Sigmoid colon (tissue), 7 donors: ENCODE results near the gene EHMT1. TPM values are rescaled to one million over a fixed set of nuclear protein-coding genes. Genes with fewer than 3 reads are reported as not detected.
A peak's percentile ranks its signal among the peaks of the same experiment; 100 is the strongest.
"Not testable (repeated sequence)": the region's sequence is repeated elsewhere in the genome, so short reads cannot be mapped to it uniquely, and the experiment has no call there.

Experiments used
- DNase-seq: peaks from one replicate; pipeline ENCODE4 v3.0.0-alpha.2; 2019
- H3K27ac ChIP-seq, 4 donors: fragments of 200-600 bp; sonication (generic); one replicate each; pipeline ENCODE4 v1.5.1; 2016 to 2019; ENCODE audit warnings: mild to moderate bottlenecking in 1 of 4
- H3K27me3 ChIP-seq, 3 donors: fragments of 200-600 bp; sonication (generic); one replicate each; pipeline ENCODE4 v1.5.1; 2019; ENCODE audit warnings: mild to moderate bottlenecking in 1 of 3
- H3K36me3 ChIP-seq, 4 donors: fragments of 200-600 bp; sonication (generic); one replicate each; pipeline ENCODE4 v1.5.1; 2016 to 2019
- H3K4me1 ChIP-seq, 4 donors: fragments of 200-600 bp; sonication (generic); one replicate each; pipeline ENCODE4 v1.5.1; 2017 to 2019
- H3K4me3 ChIP-seq, 4 donors: fragments of 200-600 bp; sonication (generic); one replicate each; pipeline ENCODE4 v1.5.1; 2017 to 2019; ENCODE audit warnings: mild to moderate bottlenecking in 2 of 4, moderate library complexity in 1 of 4
- H3K9me3 ChIP-seq, 4 donors: fragments of 200-600 bp in 3 of 4; sonication (generic) in 3 of 4; one replicate each; pipeline versions ENCODE4 v1.5.1 to v1.6.1; 2013 to 2019
- CTCF ChIP-seq, 4 experiments: fragments of 450-650 bp in 3 of 4; fragments of 200-600 bp in 1 of 4; IDR thresholded peaks; one replicate each; pipeline ENCODE4 v1.5.1; 2016 to 2019; ENCODE audit warnings: antibody characterized with exemption in 4 of 4, mild to moderate bottlenecking in 3 of 4, moderate library complexity in 2 of 4
- EP300 ChIP-seq, 4 donors: sonication (generic); formaldehyde crosslinking; IDR thresholded peaks; one replicate each; pipeline ENCODE4 v1.6.1; 2017; ENCODE audit warnings: antibody characterized with exemption in 4 of 4
- POLR2A ChIP-seq, 2 donors: fragments of 450-650 bp; IDR thresholded peaks; one replicate each; pipeline ENCODE4 v1.6.1; 2016; ENCODE audit warnings: antibody characterized with exemption in 2 of 2, mild to moderate bottlenecking in 2 of 2, moderate library complexity in 2 of 2
- POLR2AphosphoS5 ChIP-seq, 4 donors: sonication (generic); formaldehyde crosslinking; IDR thresholded peaks; one replicate each; pipeline ENCODE4 v1.6.1; 2017; ENCODE audit warnings: antibody characterized with exemption in 4 of 4
- WGBS, 2 donors: extraction: QIAGEN DNeasy Blood & Tissue Kit; methylation state at CpG; one replicate each; pipeline ENCODE4 v1.1.7; 2013; 5-methylcytosine and 5-hydroxymethylcytosine counted together
- intact Hi-C: fragments of 100-400 bp; cut with DNase I; formaldehyde crosslinking; loops from one replicate; pipeline ENCODE4 v1.15.1; 2023
- polyA plus RNA-seq, 3 donors: library from polyadenylated mRNA; stranded (reverse); fragments of 200-250 nt; gene quantifications; one replicate each; pipeline ENCODE4 v1.2.3, GENCODE V29; 2013
- total RNA-seq, 4 donors: library from RNA; depleted of rRNA; stranded (reverse); fragments of >200 nt; gene quantifications; one replicate each; pipeline ENCODE4 v1.1.0, GENCODE V29; 2016
- donor health status: healthy with polysubstance abuse.
- donor health status: Bipolar disorder and iron deficiency.
- donor health status: healthy.

The EHMT1 gene
- total and polyA plus RNA-seq, 7 donors: 19.2 to 91.4 (median 60.4) TPM

DNA sequence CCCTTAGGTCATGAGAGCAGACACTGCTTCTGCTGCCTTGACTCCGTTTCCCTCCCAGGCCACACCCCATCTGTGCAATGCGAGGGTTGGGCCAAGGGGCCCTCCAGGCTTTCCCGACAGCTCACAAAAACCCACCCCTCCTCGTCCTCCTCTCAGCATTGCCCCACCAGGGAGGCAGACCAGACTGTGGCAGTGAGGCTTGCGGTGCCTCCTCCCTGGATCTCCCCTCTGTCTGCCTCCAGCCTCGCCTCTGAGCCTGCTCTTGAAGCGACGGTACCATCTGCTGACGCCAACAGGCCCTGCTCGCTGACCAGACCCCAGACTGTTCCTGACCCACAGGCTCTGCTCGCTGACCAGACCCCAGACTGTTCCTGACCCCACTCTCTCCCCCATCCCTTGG is 159.5 kb downstream of the EHMT1 start:
- no peaks in the 10 kb centered on the region for H3K4me1 ChIP-seq
- intact Hi-C loops: no loop called here
- no peak overlapping the region for H3K4me3 ChIP-seq
- H3K27me3 ChIP-seq: no peaks in the 10 kb centered on the region
- H3K9me3 ChIP-seq: no peaks in the 10 kb centered on the region
- TF ChIP-seq POLR2A (IDR thresholded peaks at IDR 0.05) (no peak), CTCF (IDR thresholded peaks at IDR 0.05) (no peak), POLR2AphosphoS5 (IDR thresholded peaks at IDR 0.05) (no peak), EP300 (IDR thresholded peaks at IDR 0.05) (no peak)
- H3K36me3 ChIP-seq: peaks cover 32 to 84% (median 57%) of the 10 kb centered on the region in 4 donors
- DNase-seq: peak; percentile 51
- no peak overlapping the region for H3K27ac ChIP-seq
- 94 to 95% methylated on average over 11 of the region's 11 CpGs for WGBS, 2 donors

DNA sequence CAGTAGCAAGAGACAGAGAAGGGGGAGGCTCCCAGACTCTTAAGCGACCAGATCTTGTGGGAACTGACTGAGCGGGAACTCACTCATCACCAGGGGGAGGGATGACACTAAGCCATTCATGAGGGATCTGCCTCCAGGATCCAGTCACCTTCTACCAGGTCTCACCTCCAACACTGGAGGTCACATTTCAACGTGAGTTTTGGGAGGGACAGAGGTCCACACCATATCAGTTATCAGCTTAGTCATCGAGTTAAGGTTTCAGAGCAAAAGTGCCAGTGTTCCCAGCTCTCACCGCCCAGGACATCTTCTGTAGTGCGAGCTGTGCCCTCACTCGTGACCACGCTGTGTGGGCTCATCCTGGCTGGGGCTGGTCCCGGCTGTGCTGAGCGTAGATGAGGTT is 160.1 kb downstream of the EHMT1 start:
- Histone ChIP-seq H3K36me3 (peaks cover 32 to 84% (median 56%) of the 10 kb centered on the region in 4 donors), H3K9me3 (no peaks in the 10 kb centered on the region), H3K4me1 (no peaks in the 10 kb centered on the region), H3K27ac (no peak overlapping the region), H3K4me3 (no peak overlapping the region), H3K27me3 (no peaks in the 10 kb centered on the region)
- no peak for TF ChIP-seq CTCF (IDR thresholded peaks at IDR 0.05)
- no peak for TF ChIP-seq POLR2A (IDR thresholded peaks at IDR 0.05)
- no peak for TF ChIP-seq POLR2AphosphoS5 (IDR thresholded peaks at IDR 0.05)
- TF ChIP-seq EP300 (IDR thresholded peaks at IDR 0.05): no peak
- intact Hi-C loops: no loop called here
- WGBS, 2 donors: 95% methylated on average over 10 of the region's 10 CpGs
- DNase-seq: no peak

DNA sequence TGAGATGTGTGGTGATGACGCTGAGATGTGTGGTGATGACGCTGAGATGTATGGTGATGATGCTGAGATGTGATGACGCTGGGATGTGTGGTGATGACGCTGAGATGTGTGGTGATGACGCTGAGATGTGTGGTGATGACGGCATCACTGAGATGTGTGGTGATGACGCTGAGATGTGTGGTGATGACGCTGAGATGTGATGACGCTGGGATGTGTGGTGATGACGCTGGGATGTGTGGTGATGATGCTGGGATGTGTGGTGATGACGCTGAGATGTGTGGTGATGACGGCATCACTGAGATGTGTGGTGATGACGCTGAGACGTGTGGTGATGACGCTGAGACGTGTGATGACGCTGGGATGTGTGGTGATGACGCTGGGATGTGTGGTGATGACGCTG is 161.2 kb downstream of the EHMT1 start:
- H3K27me3 ChIP-seq, H3K27ac ChIP-seq, H3K4me3 ChIP-seq, H3K9me3 ChIP-seq, H3K4me1 ChIP-seq, intact Hi-C loops, DNase-seq: not testable (repeated sequence)
- WGBS, 2 donors: 98% methylated on average over 19 of the region's 19 CpGs
- H3K36me3 ChIP-seq: peaks cover 39 to 86% (median 57%) of the 10 kb centered on the region in 4 donors

DNA sequence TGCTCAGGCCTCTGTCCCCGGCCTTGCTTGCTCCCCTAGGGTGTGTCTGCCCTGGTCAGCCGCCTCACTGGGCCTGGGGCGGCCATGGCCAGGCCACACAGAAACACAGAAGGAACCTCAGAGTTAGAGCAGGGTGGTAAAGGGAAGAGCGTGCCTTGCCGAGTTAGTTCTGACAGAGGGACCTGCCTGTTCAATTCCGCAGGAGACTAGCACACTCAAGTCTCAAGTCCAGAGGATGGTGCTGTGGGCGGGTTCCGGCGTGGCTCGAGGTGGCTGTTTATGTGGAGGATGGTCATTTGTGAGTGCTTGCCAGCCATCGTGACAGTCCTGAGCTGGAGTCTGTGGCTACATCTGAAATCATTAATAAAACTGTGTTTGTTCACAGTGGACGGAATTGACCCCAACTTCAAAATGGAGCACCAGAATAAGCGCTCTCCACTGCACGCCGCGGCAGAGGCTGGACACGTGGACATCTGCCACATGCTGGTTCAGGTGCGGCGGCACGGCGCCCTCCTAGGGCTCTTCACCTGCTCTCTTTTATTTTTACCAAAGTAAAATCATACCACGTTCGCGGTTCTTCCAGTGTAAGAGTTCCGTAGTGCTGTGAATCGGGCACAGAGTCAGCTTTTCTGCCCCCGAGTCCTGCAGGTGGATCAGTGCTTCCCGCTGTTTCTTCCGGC is 163.2 kb downstream of the EHMT1 start:
- Histone ChIP-seq H3K27ac (no peak overlapping the region), H3K4me3 (no peak overlapping the region), H3K9me3 (no peaks in the 10 kb centered on the region), H3K36me3 (peaks cover 37 to 86% (median 54%) of the 10 kb centered on the region in 4 donors), H3K4me1 (no peaks in the 10 kb centered on the region), H3K27me3 (no peaks in the 10 kb centered on the region)
- peak; percentile 43 for DNase-seq
- 96 to 97% methylated on average over 29 of the region's 29 CpGs for WGBS, 2 donors
- TF ChIP-seq CTCF (IDR thresholded peaks at IDR 0.05): no peak
- TF ChIP-seq POLR2AphosphoS5 (IDR thresholded peaks at IDR 0.05): no peak
- TF ChIP-seq POLR2A (IDR thresholded peaks at IDR 0.05): no peak
- no peak for TF ChIP-seq EP300 (IDR thresholded peaks at IDR 0.05)
- intact Hi-C loops: no loop called here

DNA sequence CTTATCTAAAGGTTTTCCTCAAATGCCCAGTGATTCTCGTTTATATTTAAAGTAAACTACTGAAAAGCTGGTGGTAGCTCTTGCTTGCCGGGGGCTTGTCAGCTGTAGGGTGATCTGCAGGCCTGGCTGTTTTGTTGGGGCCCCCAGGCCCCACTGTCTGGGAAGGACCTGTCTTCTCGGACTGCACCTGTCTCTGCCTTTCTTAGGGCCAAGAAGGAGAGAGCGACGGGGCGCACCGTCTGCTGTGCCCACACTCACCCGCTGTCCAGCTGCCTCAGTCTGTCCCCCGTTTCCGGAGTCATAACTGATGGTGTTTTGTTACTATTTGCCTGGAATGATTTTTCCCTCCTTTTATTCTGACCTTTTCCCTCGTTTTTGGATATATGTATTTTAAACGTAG is 164.7 kb downstream of the EHMT1 start:
- peak; percentile 52 for DNase-seq
- intact Hi-C loops: no loop called here
- Histone ChIP-seq H3K9me3 (no peaks in the 10 kb centered on the region), H3K27me3 (no peaks in the 10 kb centered on the region), H3K4me1 (no peaks in the 10 kb centered on the region), H3K36me3 (peaks cover 30 to 86% (median 49%) of the 10 kb centered on the region in 4 donors), H3K4me3 (no peak overlapping the region), H3K27ac (no peak overlapping the region)
- WGBS, 2 donors: 89 to 95% methylated on average over 12 of the region's 12 CpGs
- no peak for TF ChIP-seq CTCF (IDR thresholded peaks at IDR 0.05)
- TF ChIP-seq POLR2A (IDR thresholded peaks at IDR 0.05): no peak
- no peak for TF ChIP-seq POLR2AphosphoS5 (IDR thresholded peaks at IDR 0.05)
- TF ChIP-seq EP300 (IDR thresholded peaks at IDR 0.05): no peak
